ENCODE data around the gene DMD. TPM values are rescaled to one million over a fixed set of nuclear protein-coding genes. Genes with fewer than 3 reads are reported as not detected.
A peak's percentile ranks its signal among the peaks of the same experiment; 100 is the strongest.

The DMD gene
- total RNA-seq (2022) (17.0 and 19.3 TPM in 2 replicates), Bru-seq, nascent RNA (percentile 29 among the genes with signal in this experiment), BruChase-seq, experiment 1, labeled RNA remaining after a 6-hour chase (percentile 25 among the genes with signal in this experiment), BruChase-seq, experiment 2, labeled RNA remaining after a 2-hour chase (percentile 24 among the genes with signal in this experiment)
- long read RNA-seq, full-length matches to known transcripts, result 23 of 32 reads
- long read RNA-seq, partial matches to known transcripts, result 3 of 32 reads
- long read RNA-seq, other reads (novel, unspliced or antisense), result 6 of 32 reads

GRCh38 chrX:33211356-33212260 is at the start of gene DMD:
Gene DMD, minus strand, starts transcription at chrX:33211549. Its CDS starts 237 bp downstream, at chrX:33211312.
- peak; percentile 59 for DNase-seq (ENCODE audit: unreplicated experiment)
- CTCF ChIA-PET, result no interaction called here
- Mint-ChIP-seq H3K36me3 (ENCODE audit: insufficient read depth, unreplicated experiment) (no peaks in the 10 kb centered on the region), H3K9me3 (ENCODE audit: unreplicated experiment) (no peaks in the 10 kb centered on the region), H3K27ac (ENCODE audit: low read depth, unreplicated experiment) (peak within 1 kb of the TSS; percentile 82), H3K27me3 (ENCODE audit: insufficient read depth, unreplicated experiment) (peaks cover 23% of the 10 kb centered on the region), H3K4me3 (ENCODE audit: unreplicated experiment) (peak within 1 kb of the TSS; percentile 72), H3K4me1 (ENCODE audit: insufficient read depth, unreplicated experiment) (no peaks in the 10 kb centered on the region)
- POLR2A ChIA-PET, result interaction anchor here (1.0 to 1.3 kb wide), 2 partner anchors 95 to 96 kb away, joined by 3 read pairs; no protein-coding TSS in a partner anchor
- no TSS peak for BruUV-seq (replicated peaks)
- no peak for TF ChIP-seq CTCF (IDR thresholded peaks at IDR 0.05; ENCODE audit: unreplicated experiment)
- intact Hi-C loops (cut with micrococcal nuclease), result no loop called here

- peaks cover 15% of the 10 kb centered on the region for H3K27me3 Mint-ChIP-seq (ENCODE audit: insufficient read depth, unreplicated experiment)
- BruUV-seq (replicated peaks), result no TSS peak
- intact Hi-C loops (cut with micrococcal nuclease), result no loop called here
- ChIA-PET POLR2A (interaction anchor here (0.7 kb wide), 1 partner anchor 835 kb away, joined by 4 read pairs; no protein-coding TSS in a partner anchor), CTCF (no interaction called here)
- no peaks in the 10 kb centered on the region for H3K36me3 Mint-ChIP-seq (ENCODE audit: insufficient read depth, unreplicated experiment)
- DNase-seq (ENCODE audit: unreplicated experiment), result no peak
- no peak for TF ChIP-seq CTCF (IDR thresholded peaks at IDR 0.05; ENCODE audit: unreplicated experiment)
- no peaks in the 10 kb centered on the region for H3K9me3 Mint-ChIP-seq (ENCODE audit: unreplicated experiment)
- H3K27ac Mint-ChIP-seq (ENCODE audit: low read depth, unreplicated experiment), result no peak overlapping the region
- peaks cover 6% of the 10 kb centered on the region for H3K4me1 Mint-ChIP-seq (ENCODE audit: insufficient read depth, unreplicated experiment)
- no peak overlapping the region for H3K4me3 Mint-ChIP-seq (ENCODE audit: unreplicated experiment)
Measured at GRCh38 chrX:33252306-33252825, 41.0 kb upstream of the DMD start.

- Mint-ChIP-seq H3K4me3 (ENCODE audit: unreplicated experiment) (no peak overlapping the region), H3K27me3 (ENCODE audit: insufficient read depth, unreplicated experiment) (peaks cover 61% of the 10 kb centered on the region), H3K9me3 (ENCODE audit: unreplicated experiment) (no peaks in the 10 kb centered on the region), H3K27ac (ENCODE audit: low read depth, unreplicated experiment) (no peak overlapping the region), H3K36me3 (ENCODE audit: insufficient read depth, unreplicated experiment) (no peaks in the 10 kb centered on the region), H3K4me1 (ENCODE audit: insufficient read depth, unreplicated experiment) (peaks cover 5% of the 10 kb centered on the region)
- BruUV-seq (replicated peaks), result no TSS peak
- TF ChIP-seq CTCF (IDR thresholded peaks at IDR 0.05; ENCODE audit: unreplicated experiment), result no peak
- POLR2A ChIA-PET, result interaction anchor here (0.7 kb wide), 1 partner anchor 28 kb away, joined by 4 read pairs; no protein-coding TSS in a partner anchor
- CTCF ChIA-PET, result no interaction called here
- intact Hi-C loops (cut with micrococcal nuclease), result no loop called here
- DNase-seq (ENCODE audit: unreplicated experiment), result no peak
Measured at GRCh38 chrX:33218819-33219218, 7.5 kb upstream of the DMD start.

GRCh38 chrX:33210156-33210555 is 1.2 kb downstream of the DMD start:
- Mint-ChIP-seq H3K36me3 (ENCODE audit: insufficient read depth, unreplicated experiment) (no peaks in the 10 kb centered on the region), H3K27me3 (ENCODE audit: insufficient read depth, unreplicated experiment) (peaks cover 24% of the 10 kb centered on the region), H3K9me3 (ENCODE audit: unreplicated experiment) (no peaks in the 10 kb centered on the region), H3K27ac (ENCODE audit: low read depth, unreplicated experiment) (peak overlapping the region; percentile 82), H3K4me3 (ENCODE audit: unreplicated experiment) (peak overlapping the region; percentile 72), H3K4me1 (ENCODE audit: insufficient read depth, unreplicated experiment) (peaks cover 9% of the 10 kb centered on the region)
- DNase-seq (ENCODE audit: unreplicated experiment), result no peak
- no peak for TF ChIP-seq CTCF (IDR thresholded peaks at IDR 0.05; ENCODE audit: unreplicated experiment)
- BruUV-seq (replicated peaks), result no TSS peak
- ChIA-PET CTCF (no interaction called here), POLR2A (no interaction called here)
- intact Hi-C loops (cut with micrococcal nuclease), result no loop called here

Measured in MCF 10A (cell line).